Lower leg skin (tissue), 4 donors: ENCODE data around the gene TMEM174. TPM values are rescaled to one million over a fixed set of nuclear protein-coding genes. Genes with fewer than 3 reads are reported as not detected.

Experiments
- DNase-seq, 2 donors: peaks; one replicate each; pipeline ENCODE4 v3.0.0-alpha.2; 2019; ENCODE audit warnings: low spot score in 2 of 2
- H3K4me3 ChIP-seq: fragments of 200-600 bp; sonication (generic); 2 replicates; pipeline ENCODE4 v1.5.1; 2017; ENCODE audit warnings: mild to moderate bottlenecking, low read depth; ENCODE audit not compliant: poor library complexity, severe bottlenecking
- CTCF ChIP-seq, 3 donors: fragments of 450-650 bp; IDR thresholded peaks; one replicate each; pipeline ENCODE4 v1.5.1; 2016; ENCODE audit warnings: antibody characterized with exemption in 3 of 3, mild to moderate bottlenecking in 3 of 3, moderate library complexity in 2 of 3
- POLR2A ChIP-seq, 2 donors: fragments of 450-650 bp; IDR thresholded peaks; one replicate each; pipeline ENCODE4 v1.6.1; 2016 to 2017; ENCODE audit warnings: antibody characterized with exemption in 2 of 2, mild to moderate bottlenecking in 1 of 2, moderate library complexity in 1 of 2
- WGBS, 2 donors: methylation state at CpG; one replicate each; pipeline ENCODE4 v1.1.5; 2018; 5-methylcytosine and 5-hydroxymethylcytosine counted together
- intact Hi-C: fragments of 100-400 bp; cut with DNase I; formaldehyde crosslinking; loops from one replicate; pipeline ENCODE4 v1.15.0; 2023; ENCODE audit warnings: low total_unique reads
- total RNA-seq, 4 donors: library from RNA; depleted of rRNA; stranded (reverse); fragments of >200 nt; gene quantifications; one replicate each; pipeline ENCODE4 v1.1.0, GENCODE V29; 2016

Gene TMEM174
- total RNA-seq, 4 donors from 2014 or later: not detected

GRCh38 chr5:73154208-73155006 lies 18.6 kb upstream of the TMEM174 start:
- no peak for DNase-seq
- 79 to 86% methylated on average over 5 of the region's 5 CpGs for WGBS, 2 donors
- intact Hi-C loops: no loop called here
- no peak overlapping the region for H3K4me3 ChIP-seq
- TF ChIP-seq CTCF (IDR thresholded peaks at IDR 0.05) (no peak), POLR2A (IDR thresholded peaks at IDR 0.05) (no peak)

- no peak overlapping the region for H3K4me3 ChIP-seq
- DNase-seq: no peak
- no peak for TF ChIP-seq CTCF (IDR thresholded peaks at IDR 0.05)
- WGBS, 2 donors: 77 to 82% methylated on average over 17 to 18 of the region's 18 CpGs
- intact Hi-C loops: no loop called here
Measured at GRCh38 chr5:73155271-73156222, 17.4 kb upstream of the TMEM174 start.

GRCh38 chr5:73157414-73158303 lies 15.3 kb upstream of the TMEM174 start:
- WGBS, 2 donors: 79 to 87% methylated on average over 6 of the region's 6 CpGs
- intact Hi-C loops: no loop called here
- no peak for DNase-seq
- no peak overlapping the region for H3K4me3 ChIP-seq
- no peak for TF ChIP-seq CTCF (IDR thresholded peaks at IDR 0.05)
- TF ChIP-seq POLR2A (IDR thresholded peaks at IDR 0.05): no peak

GRCh38 chr5:73158313-73158712 lies 14.7 kb upstream of the TMEM174 start:
- no peak for DNase-seq
- 84 to 92% methylated on average over 4 of the region's 4 CpGs for WGBS, 2 donors
- intact Hi-C loops: no loop called here
- no peak overlapping the region for H3K4me3 ChIP-seq
- TF ChIP-seq POLR2A (IDR thresholded peaks at IDR 0.05): no peak
- TF ChIP-seq CTCF (IDR thresholded peaks at IDR 0.05): no peak

- 67 to 81% methylated on average over 4 of the region's 4 CpGs for WGBS, 2 donors
- DNase-seq: no peak
- H3K4me3 ChIP-seq: no peak overlapping the region
- TF ChIP-seq CTCF (IDR thresholded peaks at IDR 0.05) (no peak), POLR2A (IDR thresholded peaks at IDR 0.05) (no peak)
- intact Hi-C loops: no loop called here
Measured at GRCh38 chr5:73160239-73160671, 12.7 kb upstream of the TMEM174 start.
